IPS-11a (cell line): ENCODE results near the gene MTURN.
"Not testable (repeated sequence)": the region's sequence is repeated elsewhere in the genome, so short reads cannot be mapped to it uniquely, and the experiment has no call there.

Source experiments
- H3K4me3 ChIP-seq: one replicate; pipeline ENCODE4 v1.5.1; 2013; ENCODE audit warnings: low read depth, low read length, control low read depth

MTURN gene

GRCh38 chr7:30134611-30135300 is at the start of gene MTURN:
TSS of gene MTURN (plus strand) at chr7:30134986. CDS start at chr7:30135137, 151 bp downstream.
- peak within 1 kb of the TSS; percentile 75 for H3K4me3 ChIP-seq

- no peak overlapping the region for H3K4me3 ChIP-seq
Observed at GRCh38 chr7:30086529-30086928, 48.3 kb upstream of the MTURN start.

- no peak overlapping the region for H3K4me3 ChIP-seq
Observed at GRCh38 chr7:30087371-30087770, 47.4 kb upstream of the MTURN start.

GRCh38 chr7:30088362-30088761 is 46.4 kb upstream of the MTURN start:
- no peak overlapping the region for H3K4me3 ChIP-seq

- no peak overlapping the region for H3K4me3 ChIP-seq
Observed at GRCh38 chr7:30090111-30090510, 44.7 kb upstream of the MTURN start.

- H3K4me3 ChIP-seq, result no peak overlapping the region
Observed at GRCh38 chr7:30091491-30091912, 43.3 kb upstream of the MTURN start.

- H3K4me3 ChIP-seq, result no peak overlapping the region
Observed at GRCh38 chr7:30091987-30092386, 42.8 kb upstream of the MTURN start.

GRCh38 chr7:30093420-30093952 is 41.3 kb upstream of the MTURN start:
- no peak overlapping the region for H3K4me3 ChIP-seq

GRCh38 chr7:30098599-30098998 is 36.2 kb upstream of the MTURN start:
- not testable (repeated sequence) for H3K4me3 ChIP-seq

DNA sequence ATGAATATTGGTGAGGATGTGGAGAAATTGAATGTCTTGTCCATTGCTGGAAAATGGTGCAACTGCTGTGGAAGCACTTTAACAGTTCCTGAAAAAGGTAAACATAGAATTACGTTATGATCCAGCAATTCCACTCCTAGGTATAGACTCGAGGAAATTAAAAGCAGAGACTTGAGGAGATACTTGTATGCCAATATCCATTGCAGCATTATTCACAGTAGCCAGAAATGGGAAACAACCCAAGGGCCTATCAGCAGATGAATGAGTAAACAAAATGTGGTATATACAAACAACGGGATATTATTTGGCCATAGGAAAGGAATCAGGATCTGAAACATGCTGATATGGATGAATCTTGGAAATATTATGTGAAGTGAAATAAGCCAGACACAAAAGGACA is 32.5 kb upstream of the MTURN start:
- H3K4me3 ChIP-seq, result no peak overlapping the region

DNA sequence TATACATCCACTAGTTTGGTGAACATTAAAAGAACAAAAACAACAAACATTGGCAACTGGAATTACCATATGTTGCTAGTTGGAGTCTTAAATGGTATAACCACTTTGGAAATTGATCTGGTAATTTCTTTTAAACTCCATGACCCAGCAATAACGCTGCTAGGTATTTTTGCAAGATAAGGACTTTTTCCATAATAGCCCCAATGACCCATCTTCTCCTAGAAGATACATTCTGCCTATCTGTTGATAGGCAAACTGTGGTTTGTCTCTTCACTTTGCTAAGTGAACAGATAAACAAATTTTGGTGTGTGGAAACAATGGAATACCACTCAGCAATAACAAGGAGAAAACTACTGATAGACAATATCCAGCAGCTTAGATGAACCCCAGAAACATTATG is 30.6 kb upstream of the MTURN start:
- H3K4me3 ChIP-seq, result no peak overlapping the region

DNA sequence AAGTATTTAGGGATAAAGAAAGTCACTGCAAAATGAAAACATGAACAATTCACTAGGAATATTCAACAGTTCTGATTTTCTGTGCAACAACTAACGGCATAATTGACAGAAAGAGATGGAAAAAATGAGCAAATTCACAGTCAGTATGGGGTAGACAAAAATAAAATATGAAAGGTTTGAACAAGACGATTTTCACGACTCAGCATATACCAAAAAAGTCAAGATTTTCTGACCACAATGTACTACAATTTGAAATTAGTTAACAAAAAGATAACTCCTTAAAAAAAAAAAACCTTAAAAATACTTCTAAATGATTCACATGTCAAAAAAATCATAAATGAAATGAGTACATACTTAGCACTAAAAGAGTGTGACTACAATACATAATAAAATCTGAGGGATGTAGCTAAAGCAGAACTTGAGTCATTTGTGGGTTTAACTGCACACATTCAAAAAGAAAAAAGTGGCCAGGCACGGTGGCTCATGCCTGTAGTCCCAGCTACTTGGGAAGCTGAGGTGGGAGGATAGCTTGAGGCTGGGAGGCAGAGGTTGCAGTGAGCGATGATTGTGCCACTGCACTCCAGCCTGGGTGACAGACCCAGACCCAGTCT is 22.6 kb upstream of the MTURN start:
- H3K4me3 ChIP-seq, result no peak overlapping the region

DNA sequence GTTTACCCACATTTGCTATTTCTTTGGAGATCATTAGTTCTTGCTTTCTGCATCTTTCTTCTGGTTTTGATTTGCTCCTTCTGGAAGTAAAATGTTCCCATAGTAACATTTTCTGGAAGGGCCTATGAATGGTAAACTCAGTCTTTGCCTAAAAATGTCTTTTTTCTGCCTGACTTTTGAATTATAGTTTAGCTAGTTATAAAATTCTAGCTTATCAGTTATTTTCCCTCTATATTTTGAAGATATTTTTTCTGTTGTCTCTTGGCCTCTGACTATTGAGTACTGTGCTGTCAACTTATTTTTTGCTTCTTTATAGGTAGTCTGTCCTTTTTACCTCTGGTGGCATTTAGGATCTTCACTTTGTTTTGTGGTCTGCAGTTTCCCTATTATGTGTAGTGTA is 21.6 kb upstream of the MTURN start:
- no peak overlapping the region for H3K4me3 ChIP-seq

DNA sequence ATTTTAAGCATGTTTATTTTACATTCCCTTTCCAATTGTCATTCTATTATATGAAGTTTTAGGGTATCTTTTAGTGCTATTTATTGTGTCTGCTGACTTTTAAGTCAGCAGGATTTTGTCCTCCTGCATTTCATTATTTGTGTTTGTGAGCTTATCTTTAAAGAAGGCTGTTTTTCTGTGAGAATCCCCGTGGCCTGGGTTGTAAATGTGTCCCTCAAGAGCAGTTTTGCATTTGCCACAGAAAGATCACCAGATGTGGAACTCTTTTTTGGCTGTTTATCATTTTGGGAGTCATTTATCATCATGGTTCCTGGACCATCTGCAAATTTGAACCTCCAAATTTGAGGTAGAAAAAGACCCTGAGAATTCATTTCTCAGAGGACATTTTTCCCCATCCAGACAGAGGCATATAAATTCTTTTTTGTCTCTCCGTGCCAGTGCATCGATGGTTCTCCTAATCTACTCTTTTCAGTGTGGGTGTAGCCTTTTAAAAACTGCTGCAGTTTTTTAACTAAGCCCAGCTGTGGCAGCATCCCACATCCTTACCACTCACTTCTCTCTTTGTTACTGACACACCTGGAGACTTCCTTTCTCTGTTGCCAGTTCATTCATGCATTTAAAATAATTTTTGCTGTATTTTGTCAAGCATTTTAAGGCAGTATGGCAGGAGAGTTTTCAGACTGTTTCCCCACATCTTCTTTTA is 20.1 kb upstream of the MTURN start:
- H3K4me3 ChIP-seq, result no peak overlapping the region

GRCh38 chr7:30115709-30116297 is 19.0 kb upstream of the MTURN start:
- H3K4me3 ChIP-seq, result no peak overlapping the region

DNA sequence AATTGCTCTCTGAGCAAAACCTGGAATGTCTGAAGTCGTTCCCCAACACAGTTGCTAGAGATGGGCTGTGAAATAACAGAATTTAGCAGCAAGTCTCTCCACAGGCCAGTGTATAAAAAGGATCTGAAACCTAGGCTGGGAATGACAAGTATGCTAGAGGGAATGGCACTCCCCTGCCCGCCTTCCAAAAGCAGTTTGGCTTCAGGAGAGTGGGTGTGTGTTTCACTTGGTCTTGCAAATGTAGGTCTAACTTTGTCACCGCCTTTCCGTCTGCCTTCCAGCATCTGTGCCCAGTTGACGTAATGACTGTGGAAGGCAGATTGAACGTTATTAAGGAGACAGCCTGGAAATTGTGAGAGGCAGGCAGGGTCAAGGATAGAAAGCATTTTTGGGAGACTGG is 18.0 kb upstream of the MTURN start:
- no peak overlapping the region for H3K4me3 ChIP-seq

DNA sequence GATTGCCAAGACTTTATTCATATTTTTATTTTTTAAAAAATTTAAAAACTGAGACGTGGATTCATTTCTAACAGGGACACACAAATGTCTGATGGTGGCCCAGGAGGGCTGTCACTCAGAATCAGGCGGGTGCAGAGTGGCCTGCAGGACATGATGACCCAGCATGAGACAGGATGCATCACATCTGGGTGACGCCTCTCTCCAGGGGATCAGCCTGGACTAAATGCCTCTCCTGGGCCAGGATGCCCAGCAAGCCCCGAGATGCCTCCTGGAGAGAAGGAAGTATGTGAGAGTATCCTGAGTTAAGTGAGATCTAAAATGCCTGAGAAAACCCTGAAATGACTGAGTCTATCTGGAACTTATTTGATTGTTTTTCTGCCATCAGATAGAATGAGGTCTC is 16.9 kb upstream of the MTURN start:
- no peak overlapping the region for H3K4me3 ChIP-seq

DNA sequence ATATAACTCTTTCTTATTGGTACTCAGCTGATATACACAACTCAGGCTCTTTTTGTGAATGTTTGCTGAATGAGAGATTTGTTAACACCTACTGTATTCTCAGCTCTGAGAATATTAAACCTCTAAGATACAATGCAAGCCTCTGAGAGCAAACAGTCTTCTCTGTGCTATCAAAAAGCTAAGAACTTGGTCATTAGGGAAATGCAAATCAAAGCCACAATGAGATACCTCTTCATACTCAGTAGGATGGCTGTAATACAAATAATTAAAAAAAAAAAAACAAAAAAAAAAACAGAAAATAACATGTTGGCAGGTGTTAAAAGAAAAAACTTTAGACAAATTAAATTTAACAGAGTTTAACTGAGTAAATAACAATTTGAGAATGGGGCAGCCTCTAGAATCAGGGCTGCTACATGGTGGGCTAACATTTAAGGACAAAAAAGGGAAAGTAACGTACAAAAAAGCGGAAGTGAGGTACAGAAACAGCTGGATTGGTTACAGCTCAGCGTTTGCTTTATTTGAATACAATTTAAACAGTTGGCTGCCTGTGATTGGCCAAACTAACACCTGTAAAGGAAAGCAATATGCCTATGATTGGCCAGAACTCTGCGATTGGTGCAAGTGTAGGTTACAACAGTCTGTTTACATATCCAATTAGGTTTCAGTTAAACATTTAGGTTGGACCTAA is 14.8 kb upstream of the MTURN start:
- H3K4me3 ChIP-seq, result no peak overlapping the region

GRCh38 chr7:30133736-30134610 is 813 bp upstream of the MTURN start:
- peak overlapping the region; percentile 38 for H3K4me3 ChIP-seq
